ENCODE measurements around the gene UPK1B. TPM values are rescaled to one million over a fixed set of nuclear protein-coding genes. Genes with fewer than 3 reads are reported as not detected.

Gene UPK1B
- total RNA-seq, 1 experiment from 2014 or later: 26.9 TPM

DNA sequence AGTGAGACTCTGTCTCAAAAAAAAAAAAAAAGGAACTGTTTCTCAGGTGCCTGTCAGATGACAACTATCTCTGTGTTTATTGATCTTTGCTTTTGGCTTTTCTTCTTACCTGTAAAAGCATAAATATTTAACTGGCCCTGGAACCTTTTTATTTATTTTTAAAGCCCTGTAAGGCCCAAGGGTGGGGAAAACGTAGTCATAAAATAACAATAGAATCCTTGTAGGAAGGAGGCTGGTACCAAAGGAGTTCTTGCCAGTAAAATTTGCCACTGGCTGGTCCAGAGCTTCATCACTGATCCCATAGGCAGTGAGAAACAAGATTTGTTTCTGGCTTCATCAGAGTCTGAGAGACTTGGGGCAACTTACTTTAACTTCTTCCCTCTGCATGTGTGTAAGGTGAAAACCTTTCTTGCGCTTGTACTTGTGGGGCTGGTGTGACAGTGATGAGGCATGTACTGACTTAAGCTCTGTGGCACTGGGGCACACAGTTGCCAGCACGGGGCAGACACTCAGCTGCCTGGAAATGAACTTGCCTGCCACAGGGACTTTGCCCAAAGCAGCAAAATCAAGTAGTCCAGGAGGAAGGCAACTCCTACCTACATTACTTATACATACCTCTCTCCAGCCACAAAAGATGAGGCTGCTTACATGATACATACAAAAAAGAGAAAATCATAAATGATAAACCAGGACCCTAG lies 47.7 kb downstream of the UPK1B start:
- peaks cover 9% of the 10 kb centered on the region for H3K4me1 Mint-ChIP-seq (ENCODE audit: low read depth, unreplicated experiment)
- CTCF ChIA-PET: no interaction called here

GRCh38 chr3:119221779-119222320 lies 48.5 kb downstream of the UPK1B start:
- CTCF ChIA-PET: no interaction called here
- no peaks in the 10 kb centered on the region for H3K9me3 Mint-ChIP-seq (ENCODE audit: low read depth, unreplicated experiment)
- H3K36me3 Mint-ChIP-seq (ENCODE audit: insufficient read depth, unreplicated experiment): peaks cover 59% of the 10 kb centered on the region
- no TSS peak for BruUV-seq (replicated peaks)
- no peak overlapping the region for H3K27ac Mint-ChIP-seq (ENCODE audit: unreplicated experiment)
- no peak overlapping the region for H3K4me3 Mint-ChIP-seq (ENCODE audit: low read depth, unreplicated experiment)
- DNase-seq: no peak
- H3K27me3 Mint-ChIP-seq (ENCODE audit: unreplicated experiment): no peaks in the 10 kb centered on the region
- TF ChIP-seq CTCF (IDR thresholded peaks at IDR 0.05; ENCODE audit: unreplicated experiment): no peak
- intact Hi-C loops (cut with micrococcal nuclease; ENCODE audit: unreplicated experiment): no loop called here
- H3K4me1 Mint-ChIP-seq (ENCODE audit: low read depth, unreplicated experiment): peaks cover 9% of the 10 kb centered on the region

More for the DNA sequence above, 47.7 kb downstream of the UPK1B start:
- TF ChIP-seq CTCF (IDR thresholded peaks at IDR 0.05; ENCODE audit: unreplicated experiment): no peak
- no peaks in the 10 kb centered on the region for H3K9me3 Mint-ChIP-seq (ENCODE audit: low read depth, unreplicated experiment)
- no peak overlapping the region for H3K27ac Mint-ChIP-seq (ENCODE audit: unreplicated experiment)
- H3K4me3 Mint-ChIP-seq (ENCODE audit: low read depth, unreplicated experiment): no peak overlapping the region
- intact Hi-C loops (cut with micrococcal nuclease; ENCODE audit: unreplicated experiment): no loop called here
- H3K27me3 Mint-ChIP-seq (ENCODE audit: unreplicated experiment): no peaks in the 10 kb centered on the region
- no TSS peak for BruUV-seq (replicated peaks)
- peaks cover 57% of the 10 kb centered on the region for H3K36me3 Mint-ChIP-seq (ENCODE audit: insufficient read depth, unreplicated experiment)
- no peak for DNase-seq

DNA sequence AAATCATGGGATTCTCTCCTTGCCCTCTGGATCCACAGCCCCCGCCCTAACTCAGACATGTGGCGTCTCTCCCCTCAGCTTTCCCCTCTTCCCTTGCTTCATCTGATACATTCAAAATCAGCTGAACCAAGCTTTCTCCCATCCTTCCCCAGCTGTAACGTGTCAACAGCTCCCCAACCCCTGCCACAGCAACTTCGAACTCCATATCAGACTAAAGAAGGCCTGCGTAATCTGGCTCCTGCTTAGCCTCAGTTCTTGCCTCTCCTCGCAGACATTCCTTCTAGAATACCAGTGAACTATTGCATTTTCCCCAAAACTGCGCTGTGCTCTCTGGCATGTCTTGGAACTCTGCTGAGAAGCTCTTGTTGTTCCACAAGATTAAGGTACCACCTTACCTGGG lies 49.0 kb downstream of the UPK1B start:
- Mint-ChIP-seq H3K4me3 (ENCODE audit: low read depth, unreplicated experiment) (no peak overlapping the region), H3K9me3 (ENCODE audit: low read depth, unreplicated experiment) (no peaks in the 10 kb centered on the region), H3K27me3 (ENCODE audit: unreplicated experiment) (no peaks in the 10 kb centered on the region), H3K27ac (ENCODE audit: unreplicated experiment) (no peak overlapping the region), H3K36me3 (ENCODE audit: insufficient read depth, unreplicated experiment) (peaks cover 55% of the 10 kb centered on the region), H3K4me1 (ENCODE audit: low read depth, unreplicated experiment) (peaks cover 11% of the 10 kb centered on the region)
- intact Hi-C loops (cut with micrococcal nuclease; ENCODE audit: unreplicated experiment): no loop called here
- no peak for TF ChIP-seq CTCF (IDR thresholded peaks at IDR 0.05; ENCODE audit: unreplicated experiment)
- no peak for DNase-seq
- CTCF ChIA-PET: no interaction called here
- BruUV-seq (replicated peaks): no TSS peak

- Mint-ChIP-seq H3K4me3 (ENCODE audit: low read depth, unreplicated experiment) (no peak overlapping the region), H3K9me3 (ENCODE audit: low read depth, unreplicated experiment) (no peaks in the 10 kb centered on the region), H3K4me1 (ENCODE audit: low read depth, unreplicated experiment) (peaks cover 22% of the 10 kb centered on the region), H3K27me3 (ENCODE audit: unreplicated experiment) (no peaks in the 10 kb centered on the region), H3K27ac (ENCODE audit: unreplicated experiment) (no peak overlapping the region), H3K36me3 (ENCODE audit: insufficient read depth, unreplicated experiment) (peaks cover 54% of the 10 kb centered on the region)
- DNase-seq: no peak
- intact Hi-C loops (cut with micrococcal nuclease; ENCODE audit: unreplicated experiment): no loop called here
- CTCF ChIA-PET: no interaction called here
- TF ChIP-seq CTCF (IDR thresholded peaks at IDR 0.05; ENCODE audit: unreplicated experiment): no peak
- no TSS peak for BruUV-seq (replicated peaks)
These were observed 50.1 kb downstream of the UPK1B start for GRCh38 chr3:119223511-119223910.

All from Calu3 (cell line).